NCI-H2107 treated with DMSO at 0.1 percent for 48 hours (cell line): ENCODE data around the gene MAGI2.
"Not testable (repeated sequence)": the region's sequence is repeated elsewhere in the genome, so short reads cannot be mapped to it uniquely, and the experiment has no call there.

ENCODE experiments used
- DNase-seq: peaks from one replicate; lab custom pipeline; 2025; ENCODE audit not compliant: unreplicated experiment; lab: John Stamatoyannopoulos, UW

The MAGI2 gene

GRCh38 chr7:78503301-78503700, 950.2 kb downstream of the MAGI2 start:
- not testable (repeated sequence) for DNase-seq

DNA sequence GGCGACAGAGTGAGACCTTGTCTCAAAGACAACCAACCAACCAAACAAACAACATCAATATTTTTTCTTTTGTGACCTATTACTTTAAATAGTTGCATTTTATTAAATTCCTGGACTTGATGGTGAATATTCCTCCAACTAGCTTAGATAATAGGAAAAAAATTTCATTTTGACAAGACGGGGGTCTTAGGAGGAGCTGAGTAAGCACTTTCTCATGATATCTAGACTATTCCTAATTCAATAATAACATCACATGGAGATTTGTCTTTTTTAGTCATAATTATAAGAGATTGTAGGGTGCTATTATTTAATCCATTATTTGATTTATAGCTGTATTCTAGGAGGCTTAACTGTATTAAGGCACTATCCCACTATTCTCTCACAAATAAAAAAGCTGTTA, 952.4 kb downstream of the MAGI2 start:
- no peak for DNase-seq

DNA sequence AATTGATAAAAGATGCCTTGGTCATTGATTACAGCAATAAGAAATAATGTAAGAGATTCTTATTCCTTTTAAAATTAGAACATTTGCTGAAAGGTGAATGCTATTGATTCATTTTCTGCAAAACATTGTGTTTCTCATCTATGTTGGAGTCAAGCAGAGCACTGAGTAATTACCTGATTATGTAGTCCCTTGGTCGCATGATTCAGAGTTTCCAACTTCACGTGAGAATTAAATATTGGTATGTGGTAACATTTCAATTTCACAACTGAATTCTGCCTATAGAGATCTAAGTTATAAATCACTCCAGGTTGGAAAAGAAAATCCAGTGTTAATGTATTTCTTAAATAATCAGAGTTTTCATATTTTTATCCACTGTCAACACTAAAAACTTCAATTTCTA, 953.5 kb downstream of the MAGI2 start:
- DNase-seq, result no peak

DNA sequence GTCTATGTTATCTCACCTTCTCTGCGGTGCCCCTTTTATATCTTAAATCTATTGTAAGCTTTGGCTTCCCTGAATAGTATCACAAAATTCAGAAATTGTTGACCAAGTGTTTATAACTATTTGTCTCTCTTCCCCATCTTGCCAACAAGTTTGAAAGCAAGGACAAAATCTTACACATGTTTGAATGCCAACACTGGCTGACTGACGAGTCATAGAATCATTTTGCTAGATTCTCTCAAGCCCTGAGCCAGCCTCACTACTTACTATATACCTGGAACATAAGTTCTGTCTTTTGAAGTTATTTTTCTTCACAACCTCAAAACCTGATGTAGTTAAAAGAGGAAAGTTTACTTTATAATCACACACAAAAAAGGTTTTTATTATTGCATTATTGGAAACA, 954.2 kb downstream of the MAGI2 start:
- DNase-seq, result no peak

- DNase-seq, result no peak
Measured at GRCh38 chr7:78497728-78498427, 955.6 kb downstream of the MAGI2 start.

GRCh38 chr7:78496096-78496630, 957.3 kb downstream of the MAGI2 start:
- no peak for DNase-seq

DNA sequence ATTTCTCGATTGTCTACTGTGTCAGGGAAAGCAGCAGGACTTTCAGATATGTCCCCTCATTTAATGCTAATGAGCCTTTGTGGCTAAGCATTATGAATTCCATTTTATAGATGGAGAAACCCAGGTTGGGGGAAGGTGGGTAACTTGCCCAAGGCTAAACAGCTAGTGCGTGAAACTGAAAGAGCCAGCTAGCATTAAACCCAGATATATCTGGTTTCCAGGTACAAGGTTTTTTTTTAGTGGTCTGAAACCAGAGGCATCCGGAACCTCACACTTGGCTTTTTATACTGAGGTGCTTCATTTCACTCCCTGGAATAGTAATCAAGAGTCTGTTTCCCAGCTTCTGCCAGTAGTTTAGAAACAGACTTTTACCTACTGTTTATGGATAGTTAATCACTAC, 960.1 kb downstream of the MAGI2 start:
- DNase-seq, result no peak

DNA sequence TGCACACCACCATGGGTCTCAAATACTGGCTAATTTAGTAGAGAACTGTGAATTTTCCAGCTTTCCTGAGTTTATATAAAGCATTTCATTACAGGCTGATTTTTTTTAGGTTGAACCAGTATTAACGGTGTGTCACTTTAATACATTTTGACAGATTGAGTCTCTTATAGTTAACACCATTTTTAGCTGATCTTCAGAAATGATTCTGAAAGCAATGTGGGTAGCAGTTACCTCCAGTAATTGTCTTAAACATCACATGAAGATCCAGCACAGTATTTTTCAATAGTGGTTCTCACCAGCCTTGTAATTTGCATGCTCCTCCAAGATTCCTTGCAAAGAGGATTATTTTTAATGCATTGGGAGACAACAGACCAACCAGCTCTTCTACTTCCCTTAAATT, 961.3 kb downstream of the MAGI2 start:
- no peak for DNase-seq

- DNase-seq, result no peak
Measured at GRCh38 chr7:78490524-78490923, 962.9 kb downstream of the MAGI2 start.

GRCh38 chr7:78489476-78490240, 963.8 kb downstream of the MAGI2 start:
- DNase-seq, result no peak

- no peak for DNase-seq
Measured at GRCh38 chr7:78487464-78487863, 966.0 kb downstream of the MAGI2 start.

GRCh38 chr7:78479348-78479747, 974.1 kb downstream of the MAGI2 start:
- no peak for DNase-seq

GRCh38 chr7:78476851-78477405, 976.5 kb downstream of the MAGI2 start:
- no peak for DNase-seq

DNA sequence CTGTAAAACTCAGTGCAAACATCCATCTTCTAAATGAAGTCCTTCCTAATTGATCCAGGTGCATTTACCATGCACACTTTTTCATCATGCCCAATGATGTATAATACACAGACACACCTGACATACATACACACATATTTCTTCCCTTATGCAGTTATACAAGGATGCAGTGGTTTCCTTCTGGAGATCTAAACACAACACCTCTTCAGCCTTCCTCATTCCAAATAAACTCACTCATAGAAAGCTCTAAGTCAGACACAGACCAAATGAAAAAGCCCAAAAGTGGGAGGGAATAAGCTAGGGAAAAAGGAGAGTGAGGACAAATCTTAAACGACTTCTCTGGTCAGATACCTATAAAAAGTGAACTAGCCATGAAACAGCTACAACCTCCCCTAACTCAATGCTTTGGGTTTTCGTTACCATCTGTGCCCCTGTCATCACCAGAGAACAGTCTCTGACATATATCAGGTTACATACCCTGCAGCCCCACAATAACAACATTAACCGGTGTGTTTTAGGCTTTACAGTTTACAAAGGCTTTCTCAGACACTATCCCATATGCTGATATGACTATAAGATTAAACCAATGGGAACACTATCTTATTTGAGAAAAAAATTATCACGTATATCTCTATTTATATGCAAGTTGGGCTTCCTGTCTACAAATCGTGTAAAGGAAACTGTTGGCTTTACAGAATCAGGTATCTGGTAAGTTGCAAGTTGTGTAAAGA, 979.7 kb downstream of the MAGI2 start:
- no peak for DNase-seq

GRCh38 chr7:78473021-78473420, 980.4 kb downstream of the MAGI2 start:
- no peak for DNase-seq

GRCh38 chr7:78472519-78472918, 980.9 kb downstream of the MAGI2 start:
- no peak for DNase-seq

DNA sequence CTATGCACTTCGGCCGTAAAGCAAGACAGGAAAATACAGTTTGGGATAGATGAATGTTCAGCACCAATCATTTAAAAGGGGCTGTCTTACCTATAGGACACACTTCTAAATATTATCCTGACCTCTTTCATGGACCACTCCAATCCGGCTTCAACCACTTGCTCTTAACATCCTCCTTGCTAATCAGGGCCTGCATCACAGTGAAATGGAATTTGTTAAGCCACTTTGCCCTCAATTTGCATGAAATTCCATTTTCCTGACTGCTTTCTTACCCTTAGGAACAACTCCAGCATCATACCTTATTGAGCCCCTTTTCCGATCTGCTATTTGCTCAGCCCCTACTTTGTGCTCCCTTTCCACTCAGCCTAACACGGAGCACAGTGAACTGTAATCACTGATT, 987.6 kb downstream of the MAGI2 start:
- DNase-seq, result no peak

DNA sequence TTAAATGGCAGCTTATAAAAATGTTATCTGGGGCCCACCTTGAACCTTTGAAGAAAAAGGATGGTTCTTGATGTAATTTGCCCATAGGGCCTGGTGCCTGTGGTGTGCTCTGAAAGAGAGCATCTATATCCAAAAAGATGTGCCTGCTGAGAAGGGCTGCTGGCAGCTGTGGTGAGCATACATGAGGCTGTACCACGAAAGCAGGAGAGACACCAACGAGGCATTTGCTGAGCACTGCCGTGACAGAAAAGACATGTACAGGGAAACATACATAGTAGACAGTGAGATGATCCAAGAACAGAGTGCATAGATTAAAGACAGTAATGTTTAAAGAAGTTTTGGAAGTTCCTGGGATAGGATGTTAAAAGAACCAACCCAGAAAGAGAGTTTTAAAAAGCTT, 990.4 kb downstream of the MAGI2 start:
- DNase-seq, result no peak

GRCh38 chr7:78450706-78451105, 1002.8 kb downstream of the MAGI2 start:
- no peak for DNase-seq

DNA sequence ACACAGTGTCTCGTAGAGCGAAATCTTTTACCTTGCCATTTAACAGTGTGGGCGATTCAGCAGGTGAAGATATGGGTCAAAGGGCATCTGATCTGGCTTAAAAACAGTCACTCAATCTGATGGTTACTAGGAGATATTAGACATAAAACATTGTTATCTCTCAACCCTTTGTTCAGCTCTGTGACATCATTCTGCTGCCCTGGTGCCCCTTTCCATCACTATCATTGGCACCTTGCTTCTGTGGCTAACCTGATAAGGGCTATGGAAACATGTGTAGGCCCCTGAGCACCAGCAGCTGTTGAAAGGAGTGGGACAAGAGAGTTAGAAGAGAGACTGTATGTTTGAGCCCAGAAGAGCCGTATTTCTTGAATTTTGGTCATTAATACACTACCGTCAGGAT, 1004.6 kb downstream of the MAGI2 start:
- DNase-seq, result no peak

GRCh38 chr7:78444267-78444666, 1009.2 kb downstream of the MAGI2 start:
- DNase-seq, result no peak
